H9 (cell line): ENCODE measurements around the gene ACTL7A. TPM values are rescaled to one million over a fixed set of nuclear protein-coding genes. Genes with fewer than 3 reads are reported as not detected.
A peak's percentile ranks its signal among the peaks of the same experiment; 100 is the strongest.

Experiments used
- DNase-seq: peaks from one replicate; pipeline ENCODE4 v3.0.0-alpha.2; 2017
- H2AFZ ChIP-seq: one replicate; pipeline ENCODE4 v1.6.1; 2013; ENCODE audit warnings: mild to moderate bottlenecking, low read length, control low read depth, moderate library complexity
- H2AK5ac ChIP-seq: 2 replicates; pipeline ENCODE4 v1.6.1; 2013; ENCODE audit warnings: low read length, control low read depth, mixed read lengths; ENCODE audit not compliant: insufficient read length
- H2BK120ac ChIP-seq: one replicate; pipeline ENCODE4 v1.6.1; 2013; ENCODE audit warnings: low read depth, mild to moderate bottlenecking, low read length, control low read depth, inconsistent platforms; ENCODE audit not compliant: poor library complexity, severe bottlenecking
- H2BK12ac ChIP-seq: 2 replicates; pipeline ENCODE4 v1.6.1; 2013; ENCODE audit warnings: low read length, control low read depth, mixed read lengths, low read depth; ENCODE audit not compliant: insufficient read length
- H2BK15ac ChIP-seq: 2 replicates; pipeline ENCODE4 v1.6.1; 2013; ENCODE audit warnings: low read depth, low read length, control low read depth
- H2BK20ac ChIP-seq: one replicate; pipeline ENCODE4 v1.6.1; 2013; ENCODE audit warnings: low read depth, mild to moderate bottlenecking, low read length, control low read depth, inconsistent platforms; ENCODE audit not compliant: poor library complexity, severe bottlenecking
- H2BK5ac ChIP-seq: 2 replicates; pipeline ENCODE4 v1.6.1; 2013; ENCODE audit warnings: low read length, control low read depth, mixed read lengths; ENCODE audit not compliant: insufficient read length
- H3K14ac ChIP-seq: 2 replicates; pipeline ENCODE4 v1.6.1; 2013; ENCODE audit warnings: low read length, control low read depth; ENCODE audit not compliant: insufficient read depth
- H3K18ac ChIP-seq: 2 replicates; pipeline ENCODE4 v1.6.1; 2013; ENCODE audit warnings: low read depth, mild to moderate bottlenecking, mixed read lengths, low read length, control low read depth; ENCODE audit not compliant: insufficient read length
- H3K23ac ChIP-seq: 2 replicates; pipeline ENCODE4 v1.6.1; 2013; ENCODE audit warnings: low read length, control low read depth, mixed read lengths, low read depth; ENCODE audit not compliant: insufficient read length
- H3K23me2 ChIP-seq: 2 replicates; pipeline ENCODE4 v1.6.1; 2013; ENCODE audit warnings: low read depth, mild to moderate bottlenecking, mixed read lengths, low read length, control low read depth; ENCODE audit not compliant: insufficient read length, poor library complexity, severe bottlenecking
- H3K27ac ChIP-seq: 2 replicates; pipeline ENCODE4 v1.5.1; 2013; ENCODE audit warnings: low read length, control low read depth, mixed read lengths, low read depth; ENCODE audit not compliant: insufficient read length
- H3K27me3 ChIP-seq: 2 replicates; pipeline ENCODE4 v1.6.1; 2013; ENCODE audit warnings: low read length, control low read depth, inconsistent platforms; ENCODE audit not compliant: insufficient read depth
- H3K4ac ChIP-seq: 2 replicates; pipeline ENCODE4 v1.6.1; 2013; ENCODE audit warnings: low read depth, mild to moderate bottlenecking, control low read depth, inconsistent platforms, low read length, moderate library complexity
- H3K4me1 ChIP-seq: 2 replicates; pipeline ENCODE4 v1.6.1; 2013; ENCODE audit warnings: low read length, control low read depth, inconsistent platforms; ENCODE audit not compliant: insufficient read depth
- H3K4me2 ChIP-seq: 2 replicates; pipeline ENCODE4 v1.6.1; 2013; ENCODE audit warnings: low read length, control low read depth, mixed read lengths; ENCODE audit not compliant: insufficient read length, insufficient read depth
- H3K56ac ChIP-seq: 2 replicates; pipeline ENCODE4 v1.6.1; 2013; ENCODE audit warnings: low read depth, mild to moderate bottlenecking, mixed read lengths, low read length, control low read depth; ENCODE audit not compliant: insufficient read length
- H3K79me1 ChIP-seq: 2 replicates; pipeline ENCODE4 v1.6.1; 2013; ENCODE audit warnings: low read depth, mild to moderate bottlenecking, moderate library complexity, low read length, control low read depth, inconsistent platforms; ENCODE audit not compliant: insufficient read depth, poor library complexity, severe bottlenecking
- H3K79me2 ChIP-seq: 2 replicates; pipeline ENCODE4 v1.6.1; 2013; ENCODE audit warnings: low read length, control low read depth, inconsistent platforms; ENCODE audit not compliant: insufficient read depth
- H3K9ac ChIP-seq: 2 replicates; pipeline ENCODE4 v1.6.1; 2013; ENCODE audit warnings: low read length, control low read depth, mixed read lengths; ENCODE audit not compliant: insufficient read length; ENCODE audit errors: extremely low read depth
- H3K9me3 ChIP-seq: one replicate; pipeline ENCODE4 v1.6.1; 2013; ENCODE audit warnings: low read depth, low read length, inconsistent platforms; ENCODE audit not compliant: control insufficient read depth
- H3T11ph ChIP-seq: one replicate; pipeline ENCODE4 v1.6.1; 2013; ENCODE audit warnings: mild to moderate bottlenecking, low read length, control low read depth, inconsistent platforms
- H4K20me1 ChIP-seq: one replicate; pipeline ENCODE4 v1.6.1; 2013; ENCODE audit not compliant: control insufficient read depth, insufficient read length, insufficient read depth
- H4K5ac ChIP-seq: 2 replicates; pipeline ENCODE4 v1.6.1; 2013; ENCODE audit warnings: low read depth, mild to moderate bottlenecking, mixed read lengths, low read length, control low read depth; ENCODE audit not compliant: insufficient read length
- H4K8ac ChIP-seq: replicated peaks from 2 replicates; pipeline ENCODE4 v1.6.1; 2013; ENCODE audit warnings: low read length, control low read depth, mixed read lengths, low read depth; ENCODE audit not compliant: insufficient read length
- H4K91ac ChIP-seq: 2 replicates; pipeline ENCODE4 v1.6.1; 2013; ENCODE audit warnings: low read depth, mild to moderate bottlenecking, moderate library complexity, mixed read lengths, low read length, control low read depth; ENCODE audit not compliant: insufficient read length
- H3K27ac Mint-ChIP-seq, 3 experiments: 2 replicates in 2 of 3; 3 replicates in 1 of 3; pipeline ENCODE4 v1.8.0; 2020 to 2021; ENCODE audit warnings: mixed read lengths in 3 of 3, mild to moderate bottlenecking in 1 of 3, moderate library complexity in 1 of 3
- H3K27me3 Mint-ChIP-seq: 2 replicates; pipeline ENCODE4 v1.8.0; 2021; ENCODE audit warnings: low read depth, mild to moderate bottlenecking, moderate library complexity, mixed read lengths
- H3K36me3 Mint-ChIP-seq, 3 experiments: 2 replicates in 2 of 3; 3 replicates in 1 of 3; pipeline ENCODE4 v1.8.0; 2020 to 2021; ENCODE audit warnings: low read depth in 3 of 3, mixed read lengths in 3 of 3; ENCODE audit not compliant: insufficient read depth in 1 of 3
- H3K4me1 Mint-ChIP-seq, 2 experiments: 2 replicates each; pipeline ENCODE4 v1.8.0; 2020; ENCODE audit warnings: mixed read lengths in 2 of 2
- H3K4me3 Mint-ChIP-seq, 2 experiments: 2 replicates in 1 of 2; 3 replicates in 1 of 2; pipeline ENCODE4 v1.8.0; 2020 to 2021; ENCODE audit warnings: mild to moderate bottlenecking in 2 of 2, mixed read lengths in 2 of 2, moderate library complexity in 1 of 2
- H3K9me3 Mint-ChIP-seq, 2 experiments: 2 replicates in 1 of 2; 3 replicates in 1 of 2; pipeline ENCODE4 v1.8.0; 2020; ENCODE audit warnings: mild to moderate bottlenecking in 2 of 2, mixed read lengths in 2 of 2, moderate library complexity in 1 of 2
- CTCF ChIP-seq: fragments of 200-600 bp; sonication (generic); conservative IDR thresholded peaks from 3 replicates; pipeline ENCODE4 v1.8.0; 2021; ENCODE audit warnings: antibody characterized with exemption, mild to moderate bottlenecking
- WGBS: extraction: QIAGEN DNeasy Blood & Tissue Kit; methylation state at CpG from one replicate; pipeline ENCODE4 v1.1.7; 2013; ENCODE audit warnings: missing lambda C conversion rate, low lambda C conversion rate, mixed read lengths; ENCODE audit not compliant: insufficient read length; ENCODE audit errors: extremely low coverage; 5-methylcytosine and 5-hydroxymethylcytosine counted together
- total RNA-seq: library from RNA; stranded (reverse); gene quantifications from 2 replicates; pipeline ENCODE4 v1.2.1, GENCODE V29; 2021

Gene ACTL7A
- total RNA-seq, 1 experiment from 2014 or later = not detected

GRCh38 chr9:108812396-108813025, 49.6 kb upstream of the ACTL7A start:
- Histone ChIP-seq H3K23ac (no peak overlapping the region), H2AFZ (no peak overlapping the region), H4K91ac (no peak overlapping the region), H4K20me1 (no peaks in the 10 kb centered on the region), H3K14ac (no peak overlapping the region), H3K18ac (no peak overlapping the region), H3K27me3 (no peaks in the 10 kb centered on the region), H2BK120ac (no peak overlapping the region), H3T11ph (no peak overlapping the region), H3K56ac (no peak overlapping the region), H2BK15ac (no peak overlapping the region), H4K8ac (no peak overlapping the region), H4K5ac (no peak overlapping the region), H3K9ac (no peak overlapping the region), H2BK20ac (no peak overlapping the region), H2BK12ac (no peak overlapping the region), H3K79me1 (no peaks in the 10 kb centered on the region), H2BK5ac (no peak overlapping the region), H3K27ac (no peak overlapping the region), H3K4me2 (no peak overlapping the region), H3K79me2 (no peaks in the 10 kb centered on the region), H3K23me2 (no peaks in the 10 kb centered on the region), H2AK5ac (no peak overlapping the region), H3K4ac (no peak overlapping the region), H3K4me1 (peaks cover 3% of the 10 kb centered on the region; the same call in 1 of the 2 replicates), H3K9me3 (no peaks in the 10 kb centered on the region)
- no CpG with 5 or more reads among the region's 8 CpGs for WGBS
- H3K27me3 Mint-ChIP-seq = no peaks in the 10 kb centered on the region
- no peak overlapping the region for H3K4me3 Mint-ChIP-seq
- no peaks in the 10 kb centered on the region; a peak in 1 of 5 replicates for H3K9me3 Mint-ChIP-seq
- no peak for TF ChIP-seq CTCF
- peaks cover 13 to 29% of the 10 kb centered on the region in 2 experiments for H3K4me1 Mint-ChIP-seq
- H3K36me3 Mint-ChIP-seq = no peaks in the 10 kb centered on the region
- no peak for DNase-seq
- H3K27ac Mint-ChIP-seq = peak overlapping the region in 1 of 3 experiments; percentile 56; a peak in 1 of 7 replicates
